ENCODE measurements around the gene POFUT1. TPM values are rescaled to one million over a fixed set of nuclear protein-coding genes. Genes with fewer than 3 reads are reported as not detected.

The POFUT1 gene
- total and polyA plus RNA-seq, 2 of the 8 experiments (the other 6 are each of a cell fraction or from before 2014, with no cell fraction given) = 19.4 to 24.4 TPM

- Histone ChIP-seq H3K4me2 (ENCODE audit: insufficient read depth in 1 of 2, low read depth in 2 of 2, low read length in 2 of 2) (no peak overlapping the region), H3K4ac (replicated peaks; ENCODE audit: insufficient read length, low read depth, low read length) (no peak overlapping the region), H3K36me3 (ENCODE audit: control insufficient read depth in 2 of 4, insufficient read depth in 4 of 4, low read length in 3 of 4) (peaks cover 20 to 50% (median 42%) of the 10 kb centered on the region in 4 experiments; a peak in 6 of 8 replicates), H4K91ac (replicated peaks; ENCODE audit: insufficient read length, low read length) (no peak overlapping the region), H3K9me3 (ENCODE audit: insufficient read depth in 2 of 2, low read depth in 1 of 2, low read length in 1 of 2) (no peaks in the 10 kb centered on the region), H2BK120ac (replicated peaks; ENCODE audit: low read depth, low read length) (no peak overlapping the region), H2BK15ac (ENCODE audit: low read length) (no peak overlapping the region), H3K18ac (ENCODE audit: extremely low read depth, low read length) (no peak overlapping the region), H2AFZ (ENCODE audit: low read length) (no peak overlapping the region), H3K27ac (ENCODE audit: low read depth, low read length) (no peak overlapping the region), H2AK5ac (ENCODE audit: low read depth, low read length) (no peak overlapping the region), H3K79me1 (ENCODE audit: low read depth, low read length) (no peaks in the 10 kb centered on the region; the same call in 1 of the 2 replicates), H3K79me2 (ENCODE audit: control insufficient read depth in 1 of 2, insufficient read depth in 2 of 2, low read length in 2 of 2) (no peaks in the 10 kb centered on the region), H3K4me1 (replicated peaks in 1 of 4; ENCODE audit: control insufficient read depth in 3 of 4, insufficient read depth in 4 of 4, low read length in 3 of 4) (no peaks in the 10 kb centered on the region), H2BK20ac (ENCODE audit: low read length) (no peak overlapping the region), H3K23ac (ENCODE audit: insufficient read length) (no peak overlapping the region), H4K8ac (ENCODE audit: extremely low read depth, insufficient read depth, low read length) (no peak overlapping the region), H4K20me1 (replicated peaks in 1 of 2; ENCODE audit: control insufficient read depth in 1 of 2, insufficient read depth in 2 of 2, low read length in 2 of 2) (peaks cover 0 to 1% of the 10 kb centered on the region in 2 experiments), H2BK12ac (ENCODE audit: low read depth, low read length) (no peak overlapping the region), H3K23me2 (ENCODE audit: low read depth, low read length) (no peaks in the 10 kb centered on the region), H3K14ac (ENCODE audit: insufficient read length) (no peak overlapping the region), H3K9ac (replicated peaks in 1 of 4; ENCODE audit: extremely low read depth in 1 of 4, low read depth in 3 of 4, low read length in 3 of 4) (no peak overlapping the region), H3K27me3 (replicated peaks in 1 of 4; ENCODE audit: control insufficient read depth in 3 of 4, extremely low read depth in 1 of 4, insufficient read depth in 3 of 4, low read length in 3 of 4) (no peaks in the 10 kb centered on the region), H4K5ac (ENCODE audit: insufficient read length, low read depth, low read length) (no peak overlapping the region), H3K56ac (replicated peaks; ENCODE audit: insufficient read length, low read depth, low read length) (no peak overlapping the region), H3K4me3 (ENCODE audit: extremely low read depth in 1 of 4, insufficient read depth in 2 of 4, low read depth in 3 of 4, low read length in 4 of 4) (no peak overlapping the region), H2BK5ac (ENCODE audit: low read depth, low read length) (no peak overlapping the region)
- DNase-seq (ENCODE audit: low read depth in 1 of 2, low spot score in 2 of 2) = no peak
- ChIA-PET POLR2A (ENCODE audit: partially characterized antibody) (interaction anchor here (0.9 to 2.4 kb wide), 2 partner anchors 10 to 19 kb away, joined by 3 to 6 read pairs; no protein-coding TSS in a partner anchor), CTCF (ENCODE audit: partially characterized antibody) (interaction anchor here (0.6 kb wide), 1 partner anchor 920 kb away, joined by 3 read pairs; no protein-coding TSS in a partner anchor)
- TF ChIP-seq CEBPB (IDR thresholded peaks at IDR 0.05; ENCODE audit: low read depth, low read length) (no peak), YY1 (IDR thresholded peaks at IDR 0.05; ENCODE audit: low read depth, low read length) (no peak)
- no peak for FAIRE-seq
Measured at GRCh38 chr20:32232326-32232886, 24.7 kb downstream of the POFUT1 start.
